ENCODE results near the gene ITGA1. TPM values are rescaled to one million over a fixed set of nuclear protein-coding genes. Genes with fewer than 3 reads are reported as not detected.

The ITGA1 gene
- total RNA-seq, 1 donor from 2014 or later = 42.7 TPM

DNA sequence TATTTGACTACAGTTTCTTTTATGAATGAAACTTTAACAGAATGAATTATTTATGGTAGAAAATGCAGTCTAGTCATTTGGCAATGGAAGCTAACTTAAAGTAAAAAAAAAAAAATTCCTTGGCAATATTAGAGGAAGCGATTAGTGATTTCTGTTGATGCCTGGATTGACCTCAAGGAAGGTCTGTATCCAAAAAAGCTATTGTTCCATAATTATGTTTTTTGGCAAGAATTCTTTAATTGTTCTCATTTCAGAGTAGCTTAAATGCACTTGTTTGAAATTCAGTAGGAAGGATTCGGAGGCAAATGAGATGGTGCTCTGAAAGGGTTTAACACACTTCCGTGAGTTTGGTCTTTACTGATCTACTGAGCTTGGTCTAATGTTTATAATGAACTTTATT, 61.8 kb downstream of the ITGA1 start:
- DNase-seq (ENCODE audit: extremely low spot score in 2 of 2) = no peak
- Histone ChIP-seq H3K27me3 (no peaks in the 10 kb centered on the region), H3K4me1 (peaks cover 15% of the 10 kb centered on the region), H3K4me3 (no peak overlapping the region), H3K36me3 (no peaks in the 10 kb centered on the region), H3K9me3 (no peaks in the 10 kb centered on the region), H3K27ac (no peak overlapping the region)
- intact Hi-C loops (cut with DNase I) = no loop called here
- TF ChIP-seq, protein P1, sequence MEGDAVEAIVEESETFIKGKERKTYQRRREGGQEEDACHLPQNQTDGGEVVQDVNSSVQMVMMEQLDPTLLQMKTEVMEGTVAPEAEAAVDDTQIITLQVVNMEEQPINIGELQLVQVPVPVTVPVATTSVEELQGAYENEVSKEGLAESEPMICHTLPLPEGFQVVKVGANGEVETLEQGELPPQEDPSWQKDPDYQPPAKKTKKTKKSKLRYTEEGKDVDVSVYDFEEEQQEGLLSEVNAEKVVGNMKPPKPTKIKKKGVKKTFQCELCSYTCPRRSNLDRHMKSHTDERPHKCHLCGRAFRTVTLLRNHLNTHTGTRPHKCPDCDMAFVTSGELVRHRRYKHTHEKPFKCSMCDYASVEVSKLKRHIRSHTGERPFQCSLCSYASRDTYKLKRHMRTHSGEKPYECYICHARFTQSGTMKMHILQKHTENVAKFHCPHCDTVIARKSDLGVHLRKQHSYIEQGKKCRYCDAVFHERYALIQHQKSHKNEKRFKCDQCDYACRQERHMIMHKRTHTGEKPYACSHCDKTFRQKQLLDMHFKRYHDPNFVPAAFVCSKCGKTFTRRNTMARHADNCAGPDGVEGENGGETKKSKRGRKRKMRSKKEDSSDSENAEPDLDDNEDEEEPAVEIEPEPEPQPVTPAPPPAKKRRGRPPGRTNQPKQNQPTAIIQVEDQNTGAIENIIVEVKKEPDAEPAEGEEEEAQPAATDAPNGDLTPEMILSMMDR (IDR thresholded peaks at IDR 0.05) = no peak
- TF ChIP-seq POLR2AphosphoS5 (IDR thresholded peaks at IDR 0.05; ENCODE audit: insufficient read depth in 1 of 2, low read depth in 1 of 2) (no peak), POLR2A (IDR thresholded peaks at IDR 0.05) (no peak)

DNA sequence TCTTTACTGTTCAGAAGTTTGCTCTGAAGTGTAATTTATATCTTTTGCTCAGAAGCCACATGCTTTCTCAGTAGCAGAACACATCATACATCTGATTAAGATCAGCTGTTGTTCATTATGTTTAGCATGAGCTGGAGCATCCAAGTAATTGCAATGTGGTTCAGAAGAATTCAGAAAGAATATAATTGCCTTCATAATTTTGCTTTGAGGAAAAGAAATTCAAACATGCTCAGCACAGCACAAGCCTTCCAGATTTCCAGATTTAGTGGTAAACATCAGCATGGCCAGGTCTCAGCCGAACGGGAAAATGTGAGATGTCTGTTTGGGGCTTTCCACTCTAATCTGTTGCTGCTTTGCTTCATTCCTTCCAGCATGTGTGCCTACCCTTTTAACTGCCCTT, 65.9 kb downstream of the ITGA1 start:
- H3K9me3 ChIP-seq = no peaks in the 10 kb centered on the region
- TF ChIP-seq, protein P1 (IDR thresholded peaks at IDR 0.05) = no peak
- TF ChIP-seq POLR2A (IDR thresholded peaks at IDR 0.05) = no peak
- TF ChIP-seq POLR2AphosphoS5 (IDR thresholded peaks at IDR 0.05; ENCODE audit: insufficient read depth in 1 of 2, low read depth in 1 of 2) = no peak
- peaks cover 10% of the 10 kb centered on the region for H3K4me1 ChIP-seq
- DNase-seq (ENCODE audit: extremely low spot score in 2 of 2) = no peak
- no peaks in the 10 kb centered on the region for H3K36me3 ChIP-seq
- no peak overlapping the region for H3K27ac ChIP-seq
- intact Hi-C loops (cut with DNase I) = no loop called here
- no peaks in the 10 kb centered on the region for H3K27me3 ChIP-seq
- no peak overlapping the region for H3K4me3 ChIP-seq

DNA sequence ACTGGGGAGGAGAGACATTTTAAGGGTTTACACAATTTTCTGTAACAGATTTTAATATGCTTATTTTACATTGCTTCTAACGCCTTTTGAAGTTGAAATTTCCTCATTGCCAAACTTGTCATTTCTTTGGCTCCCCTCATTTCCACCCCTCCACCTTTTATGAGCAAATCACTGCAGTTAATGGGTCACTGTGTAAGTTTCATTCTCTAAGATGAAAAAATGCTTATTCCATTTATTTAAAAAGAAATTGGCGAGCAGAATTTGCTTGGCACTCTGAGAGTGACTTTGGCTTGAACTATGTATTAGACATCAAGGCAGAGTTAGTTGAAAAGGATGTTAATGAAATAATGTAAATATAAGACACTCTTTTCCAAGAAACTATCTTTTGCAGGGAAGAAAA, 66.6 kb downstream of the ITGA1 start:
- Histone ChIP-seq H3K36me3 (no peaks in the 10 kb centered on the region), H3K27ac (no peak overlapping the region), H3K4me3 (no peak overlapping the region), H3K27me3 (no peaks in the 10 kb centered on the region), H3K4me1 (peaks cover 10% of the 10 kb centered on the region), H3K9me3 (no peaks in the 10 kb centered on the region)
- intact Hi-C loops (cut with DNase I) = no loop called here
- DNase-seq (ENCODE audit: extremely low spot score in 2 of 2) = no peak
- TF ChIP-seq POLR2AphosphoS5 (IDR thresholded peaks at IDR 0.05; ENCODE audit: insufficient read depth in 1 of 2, low read depth in 1 of 2) = no peak
- no peak for TF ChIP-seq POLR2A (IDR thresholded peaks at IDR 0.05)
- TF ChIP-seq, protein P1 (IDR thresholded peaks at IDR 0.05) = no peak

DNA sequence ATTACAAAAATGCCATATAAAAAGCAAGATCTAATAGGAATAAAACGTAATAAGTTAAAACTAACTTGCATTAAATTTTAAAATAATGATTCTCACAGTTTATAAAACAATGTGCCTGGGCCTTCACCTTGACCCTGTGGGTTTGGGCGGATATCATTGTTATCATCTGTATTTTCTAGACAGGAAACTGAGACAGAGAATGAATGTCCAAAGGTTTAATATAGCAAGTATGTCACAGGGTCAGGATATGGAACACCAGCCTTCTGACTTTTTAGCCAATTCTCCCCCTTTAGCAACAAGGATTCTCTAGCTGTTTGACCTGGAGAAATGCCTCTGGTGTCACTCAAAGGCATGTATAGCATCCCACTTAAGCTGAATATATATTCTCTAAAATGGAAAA, 67.2 kb downstream of the ITGA1 start:
- TF ChIP-seq, protein P1 (IDR thresholded peaks at IDR 0.05) = no peak
- TF ChIP-seq POLR2A (IDR thresholded peaks at IDR 0.05) (no peak), POLR2AphosphoS5 (IDR thresholded peaks at IDR 0.05; ENCODE audit: insufficient read depth in 1 of 2, low read depth in 1 of 2) (no peak)
- H3K9me3 ChIP-seq = no peaks in the 10 kb centered on the region
- intact Hi-C loops (cut with DNase I) = no loop called here
- H3K4me3 ChIP-seq = no peak overlapping the region
- H3K27ac ChIP-seq = no peak overlapping the region
- DNase-seq (ENCODE audit: extremely low spot score in 2 of 2) = no peak
- no peaks in the 10 kb centered on the region for H3K36me3 ChIP-seq
- H3K27me3 ChIP-seq = no peaks in the 10 kb centered on the region
- H3K4me1 ChIP-seq = peaks cover 10% of the 10 kb centered on the region

DNA sequence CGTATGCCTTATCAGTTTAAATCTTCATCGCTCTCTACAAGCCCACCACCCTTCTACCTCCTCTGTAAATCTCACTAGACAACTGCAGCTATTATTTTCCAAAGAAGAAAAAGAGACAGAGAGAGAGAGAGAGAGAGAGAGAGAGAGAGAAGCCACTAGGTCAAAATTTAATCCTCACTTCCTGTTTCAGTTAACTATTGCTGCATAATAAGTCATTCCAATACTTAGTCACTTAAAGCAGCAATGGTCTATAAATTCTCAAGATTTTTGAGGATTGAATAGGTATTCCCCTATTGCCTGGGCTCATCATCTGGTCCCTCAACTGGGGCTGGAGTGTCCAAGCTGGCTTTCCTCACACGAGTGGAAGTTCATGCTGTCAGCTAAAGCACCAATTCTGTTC, 68.8 kb downstream of the ITGA1 start:
- Histone ChIP-seq H3K36me3 (no peaks in the 10 kb centered on the region), H3K9me3 (no peaks in the 10 kb centered on the region), H3K27me3 (no peaks in the 10 kb centered on the region), H3K4me1 (peaks cover 10% of the 10 kb centered on the region), H3K4me3 (no peak overlapping the region), H3K27ac (no peak overlapping the region)
- DNase-seq (ENCODE audit: extremely low spot score in 2 of 2) = no peak
- TF ChIP-seq, protein P1 (IDR thresholded peaks at IDR 0.05) = no peak
- TF ChIP-seq POLR2AphosphoS5 (IDR thresholded peaks at IDR 0.05; ENCODE audit: insufficient read depth in 1 of 2, low read depth in 1 of 2) (no peak), POLR2A (IDR thresholded peaks at IDR 0.05) (no peak)
- intact Hi-C loops (cut with DNase I) = no loop called here

Data from vagina (tissue), 2 donors.